IMR-90 (cell line): ENCODE data around the gene PTPRN2. TPM values are rescaled to one million over a fixed set of nuclear protein-coding genes. Genes with fewer than 3 reads are reported as not detected.

Experiments
- ATAC-seq: fragments of 200-7000 bp; cut with Tn5 transposase; 2 replicates; pipeline ENCODE4 v1.9.1; 2020; ENCODE audit warnings: low read depth, mild to moderate bottlenecking, moderate library complexity
- BruUV-seq: library from RNA; stranded (reverse); fragments of 400-500 nt; replicated peaks from 2 replicates; lab custom pipeline; 2021; lab: Mats Ljungman, UMichigan
- CTCF ChIA-PET: fragments of 300-600 bp; formaldehyde crosslinking; extraction: SDS; loops from one replicate; lab custom pipeline; 2021; ENCODE audit warnings: antibody characterized with exemption; lab: Yijun Ruan, JAX
- POLR2A ChIA-PET: fragments of 300-600 bp; sonication (Branson Sonifier 250); formaldehyde crosslinking; loops from one replicate; lab custom pipeline; 2022; ENCODE audit warnings: antibody characterized with exemption; ENCODE audit not compliant: unreplicated experiment; lab: Charles Lee
- DNase-seq: peaks from one replicate; pipeline ENCODE4 v3.0.0; 2013
- H2AFZ ChIP-seq: replicated peaks from 2 replicates; pipeline ENCODE3; 2013; ENCODE audit warnings: low read length, mild to moderate bottlenecking; ENCODE audit not compliant: poor library complexity
- H2AK5ac ChIP-seq: 2 replicates; pipeline ENCODE4 v1.6.1; 2013; ENCODE audit warnings: low read depth, low read length, inconsistent platforms
- H2AK9ac ChIP-seq: replicated peaks from 2 replicates; pipeline ENCODE3; 2013; ENCODE audit warnings: mild to moderate bottlenecking, low read depth, low read length, moderate library complexity; ENCODE audit not compliant: poor library complexity
- H2BK120ac ChIP-seq: 2 replicates; pipeline ENCODE4 v1.6.1; 2013; ENCODE audit warnings: low read depth, low read length, inconsistent platforms
- H2BK15ac ChIP-seq: 3 replicates; pipeline ENCODE4 v1.6.1; 2013; ENCODE audit warnings: low read depth, low read length, inconsistent platforms
- H2BK20ac ChIP-seq: 2 replicates; pipeline ENCODE4 v1.6.1; 2013; ENCODE audit warnings: low read depth, mild to moderate bottlenecking, inconsistent platforms, low read length, moderate library complexity
- H2BK5ac ChIP-seq: 2 replicates; pipeline ENCODE4 v1.6.1; 2013; ENCODE audit warnings: mild to moderate bottlenecking, low read depth, low read length, inconsistent platforms; ENCODE audit not compliant: poor library complexity, severe bottlenecking
- H3K14ac ChIP-seq: replicated peaks from 2 replicates; pipeline ENCODE4 v1.6.1; 2013; ENCODE audit warnings: low read depth, low read length, inconsistent platforms
- H3K18ac ChIP-seq: 2 replicates; pipeline ENCODE4 v1.6.1; 2013; ENCODE audit warnings: low read depth, low read length, control low read depth
- H3K23ac ChIP-seq: 2 replicates; pipeline ENCODE4 v1.6.1; 2013; ENCODE audit warnings: low read depth, low read length, inconsistent platforms
- H3K27ac ChIP-seq: 2 replicates; pipeline ENCODE4 v1.5.1; 2013; ENCODE audit warnings: mild to moderate bottlenecking, control low read depth, low read length; ENCODE audit not compliant: insufficient read depth
- H3K27me3 ChIP-seq: 2 replicates; pipeline ENCODE4 v1.6.1; 2013; ENCODE audit warnings: low read length; ENCODE audit not compliant: control insufficient read depth, insufficient read depth
- H3K36me3 ChIP-seq: 2 replicates; pipeline ENCODE4 v1.6.1; 2013; ENCODE audit warnings: low read length, mixed read lengths; ENCODE audit not compliant: control insufficient read depth, insufficient read depth
- H3K4ac ChIP-seq: 2 replicates; pipeline ENCODE4 v1.6.1; 2013; ENCODE audit warnings: low read depth, low read length, inconsistent platforms
- H3K4me1 ChIP-seq: 2 replicates; pipeline ENCODE4 v1.6.1; 2013; ENCODE audit warnings: low read length, mixed read lengths; ENCODE audit not compliant: control insufficient read depth, insufficient read depth
- H3K4me2 ChIP-seq: 2 replicates; pipeline ENCODE4 v1.6.1; 2013; ENCODE audit warnings: low read depth, mild to moderate bottlenecking, control low read depth, low read length, moderate library complexity
- H3K4me3 ChIP-seq: 2 replicates; pipeline ENCODE4 v1.5.1; 2013; ENCODE audit warnings: low read depth, mild to moderate bottlenecking, control low read depth, low read length, moderate library complexity; ENCODE audit not compliant: insufficient read depth
- H3K56ac ChIP-seq: 2 replicates; pipeline ENCODE4 v1.6.1; 2013; ENCODE audit warnings: low read length, inconsistent platforms; ENCODE audit not compliant: insufficient read depth; ENCODE audit errors: extremely low read depth
- H3K79me1 ChIP-seq, 2 experiments: 2 replicates each; pipeline ENCODE4 v1.6.1; 2013; ENCODE audit warnings: low read length in 2 of 2, inconsistent platforms in 1 of 2, low read depth in 1 of 2
- H3K9ac ChIP-seq: 2 replicates; pipeline ENCODE4 v1.6.1; 2013; ENCODE audit warnings: low read depth, low read length, control low read depth
- H3K9me1 ChIP-seq: 2 replicates; pipeline ENCODE4 v1.6.1; 2013; ENCODE audit warnings: low read length, inconsistent platforms; ENCODE audit not compliant: insufficient read depth
- H3K9me3 ChIP-seq: 2 replicates; pipeline ENCODE4 v1.6.1; 2013; ENCODE audit warnings: low read length; ENCODE audit not compliant: control insufficient read depth, insufficient read depth
- H4K20me1 ChIP-seq: 2 replicates; pipeline ENCODE4 v1.6.1; 2013; ENCODE audit warnings: low read length, inconsistent platforms; ENCODE audit not compliant: insufficient read depth
- H4K5ac ChIP-seq: 2 replicates; pipeline ENCODE4 v1.6.1; 2013; ENCODE audit warnings: mild to moderate bottlenecking, low read depth, low read length, control low read depth
- H4K8ac ChIP-seq, 2 experiments: 2 replicates each; pipeline ENCODE4 v1.6.1; 2013; ENCODE audit warnings: low read depth in 2 of 2, low read length in 2 of 2, control low read depth in 1 of 2, inconsistent platforms in 1 of 2
- H4K91ac ChIP-seq: 2 replicates; pipeline ENCODE4 v1.6.1; 2013; ENCODE audit warnings: low read depth, low read length, inconsistent platforms; ENCODE audit not compliant: insufficient read depth
- BHLHE40 ChIP-seq: fragments of 150-350 bp; IDR thresholded peaks from 2 replicates; pipeline ENCODE4 v1.6.1; 2016; ENCODE audit warnings: mild to moderate bottlenecking, low read depth, low read length
- FOS ChIP-seq: fragments of 150-350 bp; IDR thresholded peaks from 2 replicates; pipeline ENCODE4 v1.6.1; 2016; ENCODE audit warnings: low read depth, low read length
- MAFK ChIP-seq: IDR thresholded peaks from 2 replicates; pipeline ENCODE4 v1.6.1; 2012; ENCODE audit warnings: low read depth, low read length, improper control_type of control experiment
- MXI1 ChIP-seq: IDR thresholded peaks from 2 replicates; pipeline ENCODE4 v1.6.1; 2012; ENCODE audit warnings: low read depth, mild to moderate bottlenecking, low read length, moderate library complexity, borderline replicate concordance
- NFE2L2 ChIP-seq: fragments of 150-350 bp; IDR thresholded peaks from 2 replicates; pipeline ENCODE4 v1.6.1; 2016; ENCODE audit warnings: low read depth, mild to moderate bottlenecking, low read length
- RAD21 ChIP-seq: IDR thresholded peaks from 2 replicates; pipeline ENCODE4 v1.6.1; 2012; ENCODE audit warnings: low read length, improper control_type of control experiment
- RCOR1 ChIP-seq: IDR thresholded peaks from 2 replicates; pipeline ENCODE4 v1.6.1; 2012; ENCODE audit warnings: mild to moderate bottlenecking, low read length, improper control_type of control experiment; ENCODE audit not compliant: insufficient replicate concordance
- SMC3 ChIP-seq: fragments of 150-350 bp; IDR thresholded peaks from 2 replicates; pipeline ENCODE4 v1.6.1; 2016; ENCODE audit warnings: low read depth, mild to moderate bottlenecking, antibody characterized with exemption, low read length, moderate library complexity
- WGBS, 2 experiments: methylation state at CpG; one replicate each; pipeline versions ENCODE4 v1.1.5 to v1.1.7; 2013; ENCODE audit warnings: missing lambda C conversion rate in 2 of 2; ENCODE audit not compliant: insufficient read length in 1 of 2; ENCODE audit errors: extremely low coverage in 2 of 2; 5-methylcytosine and 5-hydroxymethylcytosine counted together
- dilution Hi-C: fragments of 300-500 bp; cut with HindIII; formaldehyde crosslinking; loops from one replicate; pipeline ENCODE4 v1.14.3; 2018; ENCODE audit warnings: low sequenced_read_pairs; ENCODE audit not compliant: unreplicated experiment
- in situ Hi-C: fragments of 300-500 bp; cut with MboI; formaldehyde crosslinking; loops from 3 replicates; pipeline ENCODE4 v1.14.3; 2019; ENCODE audit warnings: low sequenced_read_pairs, inconsistent platforms, mixed read lengths
- intact Hi-C: fragments of 100-400 bp; cut with micrococcal nuclease; formaldehyde crosslinking; loops from 2 replicates; pipeline ENCODE4 v1.10.0; 2022
- polyA plus RNA-seq, 3 experiments: library from polyadenylated mRNA; depleted of rRNA; stranded (reverse); fragments of >200 nt; gene quantifications; 2 replicates each; pipeline ENCODE4 v1.2.3, GENCODE V29; 2012; ENCODE audit warnings: low replicate concordance in 1 of 3
- total RNA-seq: library from RNA; depleted of rRNA; stranded (reverse); fragments of >200 nt; gene quantifications from 2 replicates; pipeline ENCODE4 v1.2.3, GENCODE V29; 2012
- TF ChIP-seq, protein P1 (sequence below): fragments of 150-350 bp; IDR thresholded peaks from 2 replicates; pipeline ENCODE4 v1.6.1; 2016; ENCODE audit warnings: low read depth, mild to moderate bottlenecking, low read length, moderate library complexity, borderline replicate concordance

Gene PTPRN2
- total and polyA plus RNA-seq, 2 of the 4 experiments (the other 2 are of a cell fraction): 0.03 TPM; not detected in 1

DNA sequence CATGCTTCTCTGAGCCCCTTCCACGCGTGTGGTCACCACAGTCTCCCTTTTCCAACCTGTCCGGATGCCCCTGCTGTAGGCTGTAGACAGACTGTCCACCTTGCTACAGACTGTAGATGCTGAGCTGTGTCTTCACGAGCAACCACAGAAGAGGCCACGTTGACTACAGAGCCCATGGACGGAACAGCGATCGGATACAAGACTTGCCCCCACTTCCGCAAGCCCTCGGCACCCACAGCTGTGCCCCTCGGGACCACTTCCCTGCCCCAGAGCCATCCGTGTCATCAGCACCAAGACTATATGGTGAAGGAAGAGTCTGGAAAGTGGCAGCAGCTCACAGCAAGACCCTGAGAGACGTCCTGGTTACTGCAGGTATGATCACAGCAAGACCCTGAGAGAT, 759.4 kb downstream of the PTPRN2 start:
- ATAC-seq (no peak), DNase-seq (no peak)
- H3K23ac ChIP-seq: no peak overlapping the region
- H3K27me3 ChIP-seq: no peaks in the 10 kb centered on the region
- ChIA-PET POLR2A (no interaction called here), CTCF (no interaction called here)
- no TSS peak for BruUV-seq
- no peak overlapping the region for H2AK9ac ChIP-seq
- H2BK15ac ChIP-seq: no peak overlapping the region
- peaks cover 78% of the 10 kb centered on the region for H3K9me3 ChIP-seq
- H3K9me1 ChIP-seq: no peaks in the 10 kb centered on the region
- TF ChIP-seq FOS: no peak
- TF ChIP-seq MXI1: no peak
- TF ChIP-seq, protein P1, sequence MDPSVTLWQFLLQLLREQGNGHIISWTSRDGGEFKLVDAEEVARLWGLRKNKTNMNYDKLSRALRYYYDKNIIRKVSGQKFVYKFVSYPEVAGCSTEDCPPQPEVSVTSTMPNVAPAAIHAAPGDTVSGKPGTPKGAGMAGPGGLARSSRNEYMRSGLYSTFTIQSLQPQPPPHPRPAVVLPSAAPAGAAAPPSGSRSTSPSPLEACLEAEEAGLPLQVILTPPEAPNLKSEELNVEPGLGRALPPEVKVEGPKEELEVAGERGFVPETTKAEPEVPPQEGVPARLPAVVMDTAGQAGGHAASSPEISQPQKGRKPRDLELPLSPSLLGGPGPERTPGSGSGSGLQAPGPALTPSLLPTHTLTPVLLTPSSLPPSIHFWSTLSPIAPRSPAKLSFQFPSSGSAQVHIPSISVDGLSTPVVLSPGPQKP: no peak
- TF ChIP-seq SMC3: no peak
- TF ChIP-seq MAFK: no peak
- no peak for TF ChIP-seq NFE2L2
- no peak for TF ChIP-seq RCOR1
- TF ChIP-seq RAD21: no peak
- no peak for TF ChIP-seq BHLHE40
- H3K56ac ChIP-seq: no peak overlapping the region
- H3K79me1 ChIP-seq: no peaks in the 10 kb centered on the region
- H2BK120ac ChIP-seq: no peak overlapping the region
- intact Hi-C loops (no loop called here), in situ Hi-C loops (no loop called here), dilution Hi-C loops (no loop called here)
- no peak overlapping the region for H3K9ac ChIP-seq
- no peak overlapping the region for H2BK20ac ChIP-seq
- H3K14ac ChIP-seq: no peak overlapping the region
- H3K27ac ChIP-seq: no peak overlapping the region
- no peak overlapping the region for H3K4me2 ChIP-seq
- H3K18ac ChIP-seq: no peak overlapping the region
- no peak overlapping the region for H4K91ac ChIP-seq
- H2AFZ ChIP-seq: no peak overlapping the region
- H3K36me3 ChIP-seq: no peaks in the 10 kb centered on the region
- no peaks in the 10 kb centered on the region for H3K4me1 ChIP-seq
- H3K4me3 ChIP-seq: no peak overlapping the region
- no peak overlapping the region for H3K4ac ChIP-seq
- no peak overlapping the region for H2AK5ac ChIP-seq
- no peaks in the 10 kb centered on the region for H4K20me1 ChIP-seq
- no peak overlapping the region for H4K5ac ChIP-seq
- H2BK5ac ChIP-seq: no peak overlapping the region
- no peak overlapping the region for H4K8ac ChIP-seq
- 67% methylated on average over 2 of the region's 13 CpGs; no CpG with 5 or more reads in 1 of the 2 experiments for WGBS, 2 experiments
